ENCODE data around the gene OSBP2.

OSBP2 gene

GRCh38 chr22:30804626-30805025 lies 110.0 kb downstream of the OSBP2 start:
- no peak for TF ChIP-seq CTCF (IDR thresholded peaks at IDR 0.05; ENCODE audit: control insufficient read depth, insufficient read depth, low read depth, low read length, missing control alignments)
- no peak for DNase-seq (ENCODE audit: low read depth)
- H3K4me3 ChIP-seq (ENCODE audit: control insufficient read depth, low read depth, low read length), result no peak overlapping the region

- no peak overlapping the region for H3K4me3 ChIP-seq (ENCODE audit: control insufficient read depth, low read depth, low read length)
- no peak for TF ChIP-seq CTCF (IDR thresholded peaks at IDR 0.05; ENCODE audit: control insufficient read depth, insufficient read depth, low read depth, low read length, missing control alignments)
- DNase-seq (ENCODE audit: low read depth), result no peak
Measured at GRCh38 chr22:30806391-30806861, 111.8 kb downstream of the OSBP2 start.

- TF ChIP-seq CTCF (IDR thresholded peaks at IDR 0.05; ENCODE audit: control insufficient read depth, insufficient read depth, low read depth, low read length, missing control alignments), result no peak
Measured at GRCh38 chr22:30809086-30809485, 114.4 kb downstream of the OSBP2 start.

GRCh38 chr22:30810105-30810504 lies 115.4 kb downstream of the OSBP2 start:
- DNase-seq (ENCODE audit: low read depth), result no peak
- TF ChIP-seq CTCF (IDR thresholded peaks at IDR 0.05; ENCODE audit: control insufficient read depth, insufficient read depth, low read depth, low read length, missing control alignments), result no peak
- no peak overlapping the region for H3K4me3 ChIP-seq (ENCODE audit: control insufficient read depth, low read depth, low read length)

More at GRCh38 chr22:30809086-30809485, 114.4 kb downstream of the OSBP2 start:
- H3K4me3 ChIP-seq (ENCODE audit: control insufficient read depth, low read depth, low read length), result no peak overlapping the region
- DNase-seq (ENCODE audit: low read depth), result no peak

GRCh38 chr22:30813936-30814335 lies 119.3 kb downstream of the OSBP2 start:
- TF ChIP-seq CTCF (IDR thresholded peaks at IDR 0.05; ENCODE audit: control insufficient read depth, insufficient read depth, low read depth, low read length, missing control alignments), result no peak
- DNase-seq (ENCODE audit: low read depth), result no peak
- no peak overlapping the region for H3K4me3 ChIP-seq (ENCODE audit: control insufficient read depth, low read depth, low read length)

GRCh38 chr22:30816413-30816812 lies 121.7 kb downstream of the OSBP2 start:
- TF ChIP-seq CTCF (IDR thresholded peaks at IDR 0.05; ENCODE audit: control insufficient read depth, insufficient read depth, low read depth, low read length, missing control alignments), result no peak
- H3K4me3 ChIP-seq (ENCODE audit: control insufficient read depth, low read depth, low read length), result no peak overlapping the region
- DNase-seq (ENCODE audit: low read depth), result no peak

GRCh38 chr22:30821381-30821780 lies 126.7 kb downstream of the OSBP2 start:
- H3K4me3 ChIP-seq (ENCODE audit: control insufficient read depth, low read depth, low read length), result no peak overlapping the region
- DNase-seq (ENCODE audit: low read depth), result no peak
- TF ChIP-seq CTCF (IDR thresholded peaks at IDR 0.05; ENCODE audit: control insufficient read depth, insufficient read depth, low read depth, low read length, missing control alignments), result no peak
